H1 (cell line): ENCODE results near the gene TLE2. TPM values are rescaled to one million over a fixed set of nuclear protein-coding genes. Genes with fewer than 3 reads are reported as not detected.

Source experiments
- BACH1 ChIP-seq: IDR thresholded peaks from 2 replicates; pipeline ENCODE4 v1.6.1; 2012; ENCODE audit warnings: low read length, improper control_type of control experiment
- CHD1 ChIP-seq: IDR thresholded peaks from 2 replicates; pipeline ENCODE4 v1.6.1; 2012; ENCODE audit warnings: low read depth, low read length, improper control_type of control experiment
- CREB1 ChIP-seq: IDR thresholded peaks from 2 replicates; pipeline ENCODE4 v1.6.1; 2012; ENCODE audit warnings: inconsistent platforms
- EP300 ChIP-seq, 2 experiments: IDR thresholded peaks; 1 replicate in 1 of 2; 2 replicates in 1 of 2; pipeline ENCODE4 v1.6.1; 2011 to 2012; ENCODE audit warnings: low read depth in 2 of 2, low read length in 2 of 2, mild to moderate bottlenecking in 2 of 2, borderline replicate concordance in 1 of 2, inconsistent platforms in 1 of 2, moderate library complexity in 1 of 2
- GTF2F1 ChIP-seq: IDR thresholded peaks from 2 replicates; pipeline ENCODE4 v1.6.1; 2012; ENCODE audit warnings: low read depth, low read length, improper control_type of control experiment, borderline replicate concordance
- HDAC6 ChIP-seq: IDR thresholded peaks from one replicate; pipeline ENCODE4 v1.7.1; 2012; ENCODE audit warnings: low read depth, mild to moderate bottlenecking, inconsistent platforms, low read length, moderate library complexity
- NRF1 ChIP-seq: IDR thresholded peaks from 2 replicates; pipeline ENCODE4 v1.6.1; 2011; ENCODE audit warnings: mild to moderate bottlenecking, low read depth, low read length, improper control_type of control experiment
- POLR2A ChIP-seq, 2 experiments: IDR thresholded peaks; 1 replicate in 1 of 2; 2 replicates in 1 of 2; pipeline ENCODE4 v1.6.1; 2011; ENCODE audit warnings: low read depth in 2 of 2, low read length in 2 of 2, mild to moderate bottlenecking in 2 of 2; ENCODE audit errors: control extremely low read depth in 1 of 2
- POLR2AphosphoS5 ChIP-seq: IDR thresholded peaks from 2 replicates; pipeline ENCODE4 v1.6.1; 2011; ENCODE audit warnings: low read depth, low read length
- SRF ChIP-seq: IDR thresholded peaks from 2 replicates; pipeline ENCODE4 v1.6.1; 2011; ENCODE audit warnings: mild to moderate bottlenecking, low read depth, low read length, moderate library complexity
- polyA plus RNA-seq, 7 experiments: library from polyadenylated mRNA; depleted of rRNA in 3 of 7; stranded (reverse) in 5 of 7; unstranded in 2 of 7; fragments of >200 nt in 5 of 7; fragments of 200-250 nt in 2 of 7; gene quantifications; 1 replicate in 5 of 7; 2 replicates in 1 of 7; 4 replicates in 1 of 7; pipeline versions ENCODE4 v1.2.1 to v1.2.3, GENCODE V29; 2011 to 2013; ENCODE audit warnings: missing spikeins in 2 of 7, mixed read lengths in 2 of 7
- total RNA-seq: library from RNA; stranded (reverse); fragmentation: NEBNext Ultra II Directional; extraction: Animal tissue kit (Norgen Biotek cat#: 25700); gene quantifications from 2 replicates; pipeline ENCODE4 v1.2.1, GENCODE V29; 2021
- TF ChIP-seq, protein P1 (sequence below): fragments of 300-600 bp; sonication (generic); IDR thresholded peaks from 2 replicates; pipeline ENCODE4 v1.7.1; 2012; ENCODE audit warnings: low read length, moderate library complexity, mild to moderate bottlenecking, inconsistent platforms; ENCODE audit not compliant: insufficient replicate concordance
- TF ChIP-seq, protein P2 (sequence below): IDR thresholded peaks from 2 replicates; pipeline ENCODE4 v1.6.1; 2011; ENCODE audit warnings: low read length, improper control_type of control experiment

TLE2 gene
- total and polyA plus RNA-seq, 2 of the 8 experiments (the other 6 are each of a cell fraction or from before 2014, with no cell fraction given) = 8.0 to 11.5 TPM

DNA sequence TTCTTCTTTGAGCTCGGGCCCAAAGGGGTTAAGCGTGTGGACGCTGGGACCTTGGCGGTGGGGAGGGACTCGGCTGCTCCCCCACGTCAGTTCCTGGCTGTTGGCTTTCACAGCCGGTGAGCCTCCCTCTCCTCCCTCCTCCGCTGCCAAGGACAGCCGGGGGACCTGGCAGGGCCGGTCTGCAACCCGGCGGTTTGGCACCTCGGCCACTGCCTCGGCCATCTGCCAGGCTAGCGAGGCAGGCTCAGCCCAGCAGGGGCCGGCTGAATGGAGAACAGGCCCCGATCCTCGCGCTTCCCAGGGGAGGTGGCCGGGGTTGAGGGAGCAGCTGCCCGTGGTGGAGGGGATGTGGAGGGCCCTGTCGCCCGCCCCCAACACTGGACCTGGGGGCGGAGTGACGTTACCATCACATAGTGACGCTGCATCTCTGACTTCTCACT is 28.2 kb upstream of the TLE2 start (continued):
- TF ChIP-seq, protein P1, sequence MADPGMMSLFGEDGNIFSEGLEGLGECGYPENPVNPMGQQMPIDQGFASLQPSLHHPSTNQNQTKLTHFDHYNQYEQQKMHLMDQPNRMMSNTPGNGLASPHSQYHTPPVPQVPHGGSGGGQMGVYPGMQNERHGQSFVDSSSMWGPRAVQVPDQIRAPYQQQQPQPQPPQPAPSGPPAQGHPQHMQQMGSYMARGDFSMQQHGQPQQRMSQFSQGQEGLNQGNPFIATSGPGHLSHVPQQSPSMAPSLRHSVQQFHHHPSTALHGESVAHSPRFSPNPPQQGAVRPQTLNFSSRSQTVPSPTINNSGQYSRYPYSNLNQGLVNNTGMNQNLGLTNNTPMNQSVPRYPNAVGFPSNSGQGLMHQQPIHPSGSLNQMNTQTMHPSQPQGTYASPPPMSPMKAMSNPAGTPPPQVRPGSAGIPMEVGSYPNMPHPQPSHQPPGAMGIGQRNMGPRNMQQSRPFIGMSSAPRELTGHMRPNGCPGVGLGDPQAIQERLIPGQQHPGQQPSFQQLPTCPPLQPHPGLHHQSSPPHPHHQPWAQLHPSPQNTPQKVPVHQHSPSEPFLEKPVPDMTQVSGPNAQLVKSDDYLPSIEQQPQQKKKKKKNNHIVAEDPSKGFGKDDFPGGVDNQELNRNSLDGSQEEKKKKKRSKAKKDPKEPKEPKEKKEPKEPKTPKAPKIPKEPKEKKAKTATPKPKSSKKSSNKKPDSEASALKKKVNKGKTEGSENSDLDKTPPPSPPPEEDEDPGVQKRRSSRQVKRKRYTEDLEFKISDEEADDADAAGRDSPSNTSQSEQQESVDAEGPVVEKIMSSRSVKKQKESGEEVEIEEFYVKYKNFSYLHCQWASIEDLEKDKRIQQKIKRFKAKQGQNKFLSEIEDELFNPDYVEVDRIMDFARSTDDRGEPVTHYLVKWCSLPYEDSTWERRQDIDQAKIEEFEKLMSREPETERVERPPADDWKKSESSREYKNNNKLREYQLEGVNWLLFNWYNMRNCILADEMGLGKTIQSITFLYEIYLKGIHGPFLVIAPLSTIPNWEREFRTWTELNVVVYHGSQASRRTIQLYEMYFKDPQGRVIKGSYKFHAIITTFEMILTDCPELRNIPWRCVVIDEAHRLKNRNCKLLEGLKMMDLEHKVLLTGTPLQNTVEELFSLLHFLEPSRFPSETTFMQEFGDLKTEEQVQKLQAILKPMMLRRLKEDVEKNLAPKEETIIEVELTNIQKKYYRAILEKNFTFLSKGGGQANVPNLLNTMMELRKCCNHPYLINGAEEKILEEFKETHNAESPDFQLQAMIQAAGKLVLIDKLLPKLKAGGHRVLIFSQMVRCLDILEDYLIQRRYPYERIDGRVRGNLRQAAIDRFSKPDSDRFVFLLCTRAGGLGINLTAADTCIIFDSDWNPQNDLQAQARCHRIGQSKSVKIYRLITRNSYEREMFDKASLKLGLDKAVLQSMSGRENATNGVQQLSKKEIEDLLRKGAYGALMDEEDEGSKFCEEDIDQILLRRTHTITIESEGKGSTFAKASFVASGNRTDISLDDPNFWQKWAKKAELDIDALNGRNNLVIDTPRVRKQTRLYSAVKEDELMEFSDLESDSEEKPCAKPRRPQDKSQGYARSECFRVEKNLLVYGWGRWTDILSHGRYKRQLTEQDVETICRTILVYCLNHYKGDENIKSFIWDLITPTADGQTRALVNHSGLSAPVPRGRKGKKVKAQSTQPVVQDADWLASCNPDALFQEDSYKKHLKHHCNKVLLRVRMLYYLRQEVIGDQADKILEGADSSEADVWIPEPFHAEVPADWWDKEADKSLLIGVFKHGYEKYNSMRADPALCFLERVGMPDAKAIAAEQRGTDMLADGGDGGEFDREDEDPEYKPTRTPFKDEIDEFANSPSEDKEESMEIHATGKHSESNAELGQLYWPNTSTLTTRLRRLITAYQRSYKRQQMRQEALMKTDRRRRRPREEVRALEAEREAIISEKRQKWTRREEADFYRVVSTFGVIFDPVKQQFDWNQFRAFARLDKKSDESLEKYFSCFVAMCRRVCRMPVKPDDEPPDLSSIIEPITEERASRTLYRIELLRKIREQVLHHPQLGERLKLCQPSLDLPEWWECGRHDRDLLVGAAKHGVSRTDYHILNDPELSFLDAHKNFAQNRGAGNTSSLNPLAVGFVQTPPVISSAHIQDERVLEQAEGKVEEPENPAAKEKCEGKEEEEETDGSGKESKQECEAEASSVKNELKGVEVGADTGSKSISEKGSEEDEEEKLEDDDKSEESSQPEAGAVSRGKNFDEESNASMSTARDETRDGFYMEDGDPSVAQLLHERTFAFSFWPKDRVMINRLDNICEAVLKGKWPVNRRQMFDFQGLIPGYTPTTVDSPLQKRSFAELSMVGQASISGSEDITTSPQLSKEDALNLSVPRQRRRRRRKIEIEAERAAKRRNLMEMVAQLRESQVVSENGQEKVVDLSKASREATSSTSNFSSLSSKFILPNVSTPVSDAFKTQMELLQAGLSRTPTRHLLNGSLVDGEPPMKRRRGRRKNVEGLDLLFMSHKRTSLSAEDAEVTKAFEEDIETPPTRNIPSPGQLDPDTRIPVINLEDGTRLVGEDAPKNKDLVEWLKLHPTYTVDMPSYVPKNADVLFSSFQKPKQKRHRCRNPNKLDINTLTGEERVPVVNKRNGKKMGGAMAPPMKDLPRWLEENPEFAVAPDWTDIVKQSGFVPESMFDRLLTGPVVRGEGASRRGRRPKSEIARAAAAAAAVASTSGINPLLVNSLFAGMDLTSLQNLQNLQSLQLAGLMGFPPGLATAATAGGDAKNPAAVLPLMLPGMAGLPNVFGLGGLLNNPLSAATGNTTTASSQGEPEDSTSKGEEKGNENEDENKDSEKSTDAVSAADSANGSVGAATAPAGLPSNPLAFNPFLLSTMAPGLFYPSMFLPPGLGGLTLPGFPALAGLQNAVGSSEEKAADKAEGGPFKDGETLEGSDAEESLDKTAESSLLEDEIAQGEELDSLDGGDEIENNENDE = no peak
- no peak for TF ChIP-seq GTF2F1
- no peak for TF ChIP-seq CREB1
- no peak for TF ChIP-seq CHD1
- TF ChIP-seq BACH1 = no peak
- TF ChIP-seq NRF1 = no peak
- no peak for TF ChIP-seq HDAC6
- no peak for TF ChIP-seq POLR2AphosphoS5
- TF ChIP-seq POLR2A (IDR thresholded peaks at IDR 0.05; ENCODE audit: control extremely low read depth in 1 of 2, low read depth in 2 of 2, low read length in 2 of 2) = no peak
- TF ChIP-seq, protein P2, sequence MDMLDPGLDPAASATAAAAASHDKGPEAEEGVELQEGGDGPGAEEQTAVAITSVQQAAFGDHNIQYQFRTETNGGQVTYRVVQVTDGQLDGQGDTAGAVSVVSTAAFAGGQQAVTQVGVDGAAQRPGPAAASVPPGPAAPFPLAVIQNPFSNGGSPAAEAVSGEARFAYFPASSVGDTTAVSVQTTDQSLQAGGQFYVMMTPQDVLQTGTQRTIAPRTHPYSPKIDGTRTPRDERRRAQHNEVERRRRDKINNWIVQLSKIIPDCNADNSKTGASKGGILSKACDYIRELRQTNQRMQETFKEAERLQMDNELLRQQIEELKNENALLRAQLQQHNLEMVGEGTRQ = no peak
- TF ChIP-seq EP300 (IDR thresholded peaks at IDR 0.05; ENCODE audit: borderline replicate concordance in 1 of 2, low read depth in 2 of 2, low read length in 2 of 2) = peak in 1 of 2 experiments; percentile 98; a peak in 1 of 3 replicates
- no peak for TF ChIP-seq SRF
